Pons (tissue), 1 donor: Measurements from ENCODE around the gene RABGGTB.
"Not testable (repeated sequence)": the region's sequence is repeated elsewhere in the genome, so short reads cannot be mapped to it uniquely, and the experiment has no call there.

Experiments
- DNase-seq: peaks from one replicate; pipeline ENCODE4 v3.0.0-alpha.2; 2016; ENCODE audit warnings: low spot score

The RABGGTB gene

DNA sequence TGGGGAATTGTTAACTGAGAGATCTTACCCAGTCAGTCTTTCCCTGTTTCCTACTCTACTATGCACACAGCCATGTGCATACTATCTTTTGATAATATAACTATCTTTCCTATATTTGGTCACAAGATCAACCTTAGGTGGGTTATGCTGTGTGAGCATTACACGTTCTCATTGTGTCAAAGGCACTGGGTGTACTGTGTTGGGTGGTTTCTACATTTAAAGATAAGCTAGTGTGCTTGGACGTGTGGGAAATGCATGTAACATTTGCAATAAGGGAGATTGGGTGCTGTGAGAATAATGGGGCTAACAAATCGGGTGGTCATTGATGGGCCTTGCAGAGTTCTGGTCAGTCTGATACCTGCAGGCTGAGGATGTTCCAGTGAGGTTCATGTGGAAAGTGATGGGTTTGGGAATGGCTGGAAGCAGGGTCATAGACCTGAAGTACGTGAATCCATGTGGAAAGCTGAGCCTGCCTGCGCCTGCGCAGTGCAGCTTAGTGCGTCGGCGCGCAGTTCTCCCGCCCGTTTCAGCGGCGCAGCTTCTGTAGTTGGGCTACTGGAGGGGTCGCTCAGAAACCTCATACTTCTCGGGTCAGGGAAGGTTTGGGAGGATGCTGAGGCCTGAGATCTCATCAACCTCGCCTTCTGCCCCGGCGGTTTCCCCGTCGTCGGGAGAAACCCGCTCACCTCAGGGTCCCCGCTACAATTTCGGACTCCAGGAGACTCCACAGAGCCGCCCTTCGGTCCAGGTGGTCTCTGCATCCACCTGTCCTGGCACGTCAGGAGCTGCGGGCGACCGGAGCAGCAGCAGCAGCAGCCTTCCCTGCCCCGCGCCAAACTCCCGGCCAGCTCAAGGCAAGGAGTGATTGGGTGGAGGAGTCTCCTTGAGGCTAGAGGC lies 10.6 kb downstream of the RABGGTB start, which contains the start of gene MSH4:
Gene MSH4, plus strand, starts transcription at position 507 of the 897 bp plus-strand sequence. Its CDS starts 104 bp downstream, at position 611.
- DNase-seq = no peak

DNA sequence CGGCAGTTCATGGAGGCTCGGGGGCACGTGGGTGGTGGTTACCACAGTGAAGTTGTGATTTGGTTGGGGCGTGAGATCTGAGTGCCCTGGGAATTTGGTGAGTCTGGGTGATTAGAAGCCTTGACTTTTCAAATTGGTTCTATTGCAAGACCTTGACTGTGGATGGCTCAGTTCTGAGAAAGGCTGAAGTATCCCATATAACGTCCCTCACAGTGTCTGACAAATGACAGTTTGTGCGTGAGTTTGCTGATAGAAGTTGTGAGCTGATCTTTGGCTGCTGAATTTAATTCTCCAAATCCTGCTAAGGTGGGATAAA lies 11.2 kb downstream of the RABGGTB start:
- no peak for DNase-seq

DNA sequence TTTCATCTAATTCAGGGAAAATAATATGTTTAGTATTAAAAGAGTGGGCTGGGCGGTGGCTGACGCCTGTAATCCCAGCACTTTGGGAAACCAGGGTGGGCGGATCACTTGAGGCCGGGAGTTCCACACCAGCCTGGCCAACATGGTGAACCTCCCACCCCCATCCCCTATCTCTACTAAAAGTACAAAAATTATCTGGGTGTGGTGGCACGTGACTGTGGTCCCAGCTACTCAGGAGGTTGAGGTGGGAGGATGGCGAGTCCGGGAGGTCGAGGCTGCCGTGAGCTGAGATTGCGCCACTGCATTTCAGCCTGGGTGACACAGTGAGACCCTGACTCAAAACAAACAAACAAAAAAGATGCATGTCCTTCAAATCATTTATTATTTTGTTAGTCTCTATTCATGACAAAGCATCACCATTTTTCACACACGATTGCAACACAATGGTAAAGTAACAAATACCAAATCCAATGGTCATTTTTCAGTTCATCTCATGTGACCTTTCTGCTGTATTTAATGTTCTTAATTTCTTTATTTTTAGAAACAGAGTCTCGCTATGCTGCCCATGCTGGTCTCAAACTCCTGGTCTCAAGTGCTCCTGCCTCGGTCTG lies 11.7 kb downstream of the RABGGTB start:
- DNase-seq = no peak

DNA sequence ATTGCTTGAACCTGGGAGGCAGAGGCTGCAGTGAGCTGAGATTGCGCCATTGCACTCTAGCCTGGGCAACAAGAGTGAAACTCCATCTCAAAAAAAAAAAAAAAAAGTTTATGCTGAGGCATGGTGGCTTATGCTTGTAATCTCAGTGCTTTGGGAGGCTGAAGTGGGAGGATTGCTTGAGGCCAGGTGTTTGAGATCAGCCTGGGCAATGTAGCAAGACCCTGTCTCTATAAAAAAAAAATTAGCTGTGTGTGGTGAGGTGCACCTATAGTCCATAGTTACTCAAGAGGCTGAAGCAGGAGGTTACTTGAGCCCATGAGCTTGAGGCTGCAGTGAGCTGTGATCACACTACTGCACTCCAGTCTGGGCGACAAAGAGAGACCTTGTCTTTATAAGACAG lies 15.4 kb downstream of the RABGGTB start:
- DNase-seq = not testable (repeated sequence)

DNA sequence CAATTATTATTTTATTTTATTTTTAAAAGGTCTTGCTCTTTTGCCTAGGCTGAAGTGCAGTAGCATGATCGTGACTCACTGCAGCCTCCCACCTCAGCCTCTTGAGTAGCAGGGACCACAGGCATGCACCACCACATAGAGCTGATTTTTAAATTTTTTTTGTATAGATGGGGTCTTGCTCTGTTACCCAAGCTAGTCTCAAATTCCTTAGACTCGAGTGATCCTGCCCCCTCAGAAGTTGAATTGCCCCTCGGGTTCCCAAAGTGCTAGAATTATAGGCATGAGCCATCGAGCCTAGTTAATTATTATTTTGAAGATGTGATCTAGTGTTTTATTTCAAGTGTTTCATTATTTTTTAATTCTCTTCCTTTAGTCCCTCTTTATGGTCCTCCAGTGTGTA lies 22.9 kb downstream of the RABGGTB start:
- no peak for DNase-seq

DNA sequence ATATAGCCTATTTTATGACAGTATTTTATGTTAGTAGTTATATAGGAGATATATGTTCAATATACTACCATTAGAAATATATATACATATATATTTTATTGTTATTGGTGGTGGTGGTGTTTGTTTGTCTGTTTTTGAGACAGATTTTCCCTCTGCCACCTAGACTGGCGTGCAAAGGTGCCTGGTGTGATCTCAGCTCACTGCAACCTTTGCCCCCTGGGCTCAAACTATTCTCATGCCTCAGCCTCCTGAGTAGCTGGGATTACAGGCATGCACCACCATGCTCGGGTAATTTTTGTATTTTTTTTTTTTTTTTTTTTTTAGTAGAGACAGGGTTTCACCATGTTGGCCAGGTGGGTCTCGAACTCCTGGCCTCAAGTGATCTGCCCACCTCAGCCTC lies 24.1 kb downstream of the RABGGTB start:
- not testable (repeated sequence) for DNase-seq

DNA sequence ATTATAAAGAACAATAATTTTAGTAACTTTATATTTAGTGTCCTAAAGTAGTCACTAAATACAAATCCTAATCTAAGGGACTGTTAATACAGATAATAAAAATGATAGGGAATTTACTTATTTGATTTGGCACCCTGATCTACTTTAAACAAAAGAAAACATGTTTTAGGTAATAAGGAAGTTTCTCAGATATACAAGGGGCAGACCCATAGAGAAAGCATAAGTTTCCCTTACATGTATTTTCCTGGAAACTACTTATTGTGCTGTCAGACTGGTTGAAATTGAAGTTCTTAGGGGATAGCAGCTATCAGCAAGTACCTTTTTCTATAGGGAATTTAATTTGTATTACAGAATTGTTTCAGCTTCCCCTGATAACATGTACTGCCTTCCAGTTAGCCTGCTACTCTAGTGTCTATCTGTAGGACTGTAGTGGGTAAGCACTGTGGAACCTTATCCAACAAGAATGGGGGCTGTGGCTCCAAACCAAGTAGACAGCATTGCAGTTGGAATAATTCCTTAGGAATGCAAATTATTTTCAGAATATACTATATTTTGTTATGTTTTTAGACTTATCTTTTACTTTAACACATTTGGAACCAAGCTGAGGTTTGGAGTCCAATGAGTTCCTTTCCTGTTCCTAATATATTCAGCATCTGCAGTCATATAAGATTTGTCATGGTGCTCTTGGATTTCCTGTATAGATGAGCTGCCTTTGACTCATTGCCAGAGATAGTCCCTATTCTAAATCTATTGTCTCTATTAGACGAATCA lies 25.3 kb downstream of the RABGGTB start:
- DNase-seq = no peak

DNA sequence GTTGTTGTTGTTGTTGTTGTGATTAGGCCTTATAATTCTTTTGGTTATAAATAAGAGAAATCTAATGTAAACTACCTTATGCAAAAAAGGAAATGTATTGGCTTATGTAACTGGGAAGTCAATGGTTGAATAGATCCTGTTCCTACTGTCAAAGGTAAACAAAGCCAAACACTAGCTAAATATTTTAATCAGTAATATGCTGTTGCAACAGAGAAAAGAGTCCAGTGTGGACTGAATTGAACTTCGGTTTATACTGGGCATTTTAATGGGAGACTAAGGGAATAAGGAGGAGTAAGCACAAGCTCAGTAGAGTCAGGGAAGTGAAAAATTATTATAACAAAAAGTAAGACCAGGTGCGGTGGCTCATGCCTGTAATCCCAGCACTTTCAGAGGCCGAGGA lies 26.0 kb downstream of the RABGGTB start:
- no peak for DNase-seq

DNA sequence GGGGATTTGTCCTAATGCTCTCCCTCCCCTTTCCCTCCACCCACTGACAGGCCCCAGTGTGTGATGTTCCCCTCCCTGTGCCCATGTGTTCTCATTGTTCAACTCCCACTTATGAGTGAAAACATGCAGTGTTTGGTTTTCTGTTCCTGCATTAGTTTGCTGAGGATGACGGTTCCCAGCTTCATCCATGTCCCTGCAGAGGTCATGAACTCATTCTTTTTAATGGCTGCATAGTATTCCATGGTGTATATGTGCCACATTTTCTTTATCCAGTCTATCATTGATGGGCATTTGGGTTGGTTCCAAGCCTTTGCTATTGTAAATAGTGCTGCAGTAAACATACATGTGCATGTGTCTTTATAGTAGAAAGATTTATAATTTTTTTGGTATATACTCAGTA lies 37.5 kb downstream of the RABGGTB start:
- not testable (repeated sequence) for DNase-seq

DNA sequence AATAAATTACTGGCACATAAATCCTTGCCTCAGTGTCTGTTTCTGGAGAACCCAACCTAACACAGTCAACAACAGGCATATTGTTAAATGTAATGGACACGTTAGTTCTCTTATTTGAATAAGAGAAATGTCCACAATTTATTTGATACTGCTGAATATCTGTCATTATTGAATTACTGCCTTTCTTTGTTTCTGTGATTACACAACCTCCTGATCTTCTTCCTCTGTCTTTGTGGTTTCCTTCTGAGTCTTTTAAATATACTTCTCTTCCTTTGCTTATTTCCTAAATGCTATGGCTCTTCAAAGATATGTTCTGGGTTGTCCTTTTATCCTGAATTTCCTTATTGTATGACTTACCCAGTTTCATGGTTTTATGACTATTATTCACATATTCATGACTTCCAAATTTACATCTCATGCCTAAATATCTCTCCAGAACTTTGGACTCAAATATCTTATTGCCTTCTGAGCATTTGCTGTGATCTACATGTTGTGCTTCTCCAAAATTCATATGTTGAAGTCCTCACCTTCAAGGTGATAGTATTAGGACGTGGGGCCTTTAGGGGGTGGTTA lies 50.6 kb downstream of the RABGGTB start:
- DNase-seq = no peak

DNA sequence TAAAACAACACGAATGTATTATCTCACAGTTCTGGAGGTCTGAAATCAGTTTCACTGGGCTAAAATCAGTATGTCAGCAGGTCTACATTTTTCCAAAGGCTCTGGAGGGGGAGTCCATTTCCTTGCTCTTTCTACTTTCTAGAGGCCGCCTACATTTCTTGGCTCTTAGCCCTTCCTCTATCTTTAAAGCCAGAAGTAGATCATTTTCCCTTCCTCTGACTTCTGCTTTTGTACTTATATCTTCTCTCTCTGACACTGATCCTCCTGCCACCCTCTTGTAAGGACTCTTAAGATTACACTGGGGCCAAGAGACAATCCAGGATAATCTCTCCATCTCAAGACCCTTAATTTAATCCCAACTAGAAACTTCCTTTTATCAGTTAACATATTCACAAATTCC lies 52.0 kb downstream of the RABGGTB start:
- no peak for DNase-seq

DNA sequence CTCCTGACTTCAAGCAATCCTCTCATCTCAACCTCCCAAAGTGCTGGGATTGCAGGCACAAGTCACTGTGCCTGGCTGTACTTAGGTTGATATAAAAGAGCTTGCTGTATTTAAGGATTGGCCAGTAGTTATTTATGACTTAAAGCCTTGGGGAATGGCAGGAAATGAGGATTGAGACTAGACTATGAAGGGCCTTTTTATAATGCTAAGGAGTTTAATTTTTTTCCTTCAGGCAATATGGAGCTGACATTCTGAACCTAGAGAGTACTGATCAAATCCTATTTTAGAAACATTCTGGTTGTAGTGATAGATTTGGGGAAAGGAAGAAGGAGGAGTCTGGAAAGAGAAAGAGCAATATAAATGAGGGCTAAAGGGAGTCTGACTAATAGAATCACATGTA lies 55.4 kb downstream of the RABGGTB start:
- DNase-seq = no peak
